ENCODE measurements around the gene NHLH2.

DNA sequence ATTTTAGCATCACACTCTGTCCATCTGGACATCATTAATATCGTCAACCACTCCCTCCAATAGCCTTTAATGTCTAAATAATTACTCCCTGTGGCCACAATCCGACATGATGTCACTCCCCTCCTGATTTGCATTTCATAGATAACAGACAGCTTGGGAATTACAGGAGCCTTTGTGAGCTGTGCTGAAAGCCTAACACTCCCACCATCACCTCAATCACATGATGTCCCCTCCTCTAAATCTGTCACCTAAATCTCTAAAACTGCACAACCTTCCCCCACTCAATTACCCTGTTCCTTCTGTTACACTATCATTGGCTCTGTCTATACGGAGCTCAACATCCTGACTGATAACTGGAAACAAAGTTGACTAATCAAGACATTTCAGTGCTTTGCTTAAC is 14.3 kb downstream of the NHLH2 start:
- TF ChIP-seq, protein P1, sequence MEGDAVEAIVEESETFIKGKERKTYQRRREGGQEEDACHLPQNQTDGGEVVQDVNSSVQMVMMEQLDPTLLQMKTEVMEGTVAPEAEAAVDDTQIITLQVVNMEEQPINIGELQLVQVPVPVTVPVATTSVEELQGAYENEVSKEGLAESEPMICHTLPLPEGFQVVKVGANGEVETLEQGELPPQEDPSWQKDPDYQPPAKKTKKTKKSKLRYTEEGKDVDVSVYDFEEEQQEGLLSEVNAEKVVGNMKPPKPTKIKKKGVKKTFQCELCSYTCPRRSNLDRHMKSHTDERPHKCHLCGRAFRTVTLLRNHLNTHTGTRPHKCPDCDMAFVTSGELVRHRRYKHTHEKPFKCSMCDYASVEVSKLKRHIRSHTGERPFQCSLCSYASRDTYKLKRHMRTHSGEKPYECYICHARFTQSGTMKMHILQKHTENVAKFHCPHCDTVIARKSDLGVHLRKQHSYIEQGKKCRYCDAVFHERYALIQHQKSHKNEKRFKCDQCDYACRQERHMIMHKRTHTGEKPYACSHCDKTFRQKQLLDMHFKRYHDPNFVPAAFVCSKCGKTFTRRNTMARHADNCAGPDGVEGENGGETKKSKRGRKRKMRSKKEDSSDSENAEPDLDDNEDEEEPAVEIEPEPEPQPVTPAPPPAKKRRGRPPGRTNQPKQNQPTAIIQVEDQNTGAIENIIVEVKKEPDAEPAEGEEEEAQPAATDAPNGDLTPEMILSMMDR (conservative IDR thresholded peaks at IDR 0.05) = no peak
- TF ChIP-seq EZH2 (IDR thresholded peaks at IDR 0.05; ENCODE audit: low read depth) = no peak

Data from PC-9 (cell line).